ENCODE data around the gene GMFB.

GMFB gene

DNA sequence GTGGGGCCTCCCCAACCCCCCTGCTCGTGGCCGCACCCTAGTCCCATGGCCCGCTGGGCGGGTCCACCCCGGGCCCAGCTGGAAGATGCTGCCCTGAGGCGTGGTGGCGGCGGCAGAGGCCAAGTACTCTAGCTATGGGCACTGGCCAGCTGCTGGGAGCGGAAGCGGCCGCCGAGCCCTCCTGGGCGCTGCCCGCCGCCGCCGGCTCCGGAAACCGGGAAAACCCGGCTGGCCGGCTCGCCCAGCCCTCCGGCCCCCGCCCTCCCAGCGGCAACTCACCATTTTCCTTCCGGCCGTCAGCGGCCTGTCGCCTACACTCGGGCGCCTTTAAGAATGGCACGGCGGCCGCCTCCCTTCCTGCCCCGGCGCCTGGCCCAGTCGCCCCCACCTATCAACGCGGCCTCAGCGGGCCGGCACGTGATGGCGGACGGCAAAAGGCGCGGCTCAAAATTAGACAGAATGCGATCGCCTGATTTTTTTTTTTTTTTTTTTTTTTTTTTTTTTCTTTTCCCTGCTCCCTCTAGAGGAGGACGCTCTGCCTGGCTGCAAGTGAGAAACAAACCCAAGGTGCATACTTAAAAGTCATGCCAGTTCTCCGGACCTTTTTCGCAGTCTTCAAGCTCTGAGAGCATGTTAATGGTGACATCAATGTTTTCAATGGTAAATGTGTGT, at the start of gene GMFB:
Gene GMFB (minus strand): TSS at position 335 of the 672 bp plus-strand sequence. CDS start 53 bp downstream, at position 282.
- peak; percentile 4 for DNase-seq

DNA sequence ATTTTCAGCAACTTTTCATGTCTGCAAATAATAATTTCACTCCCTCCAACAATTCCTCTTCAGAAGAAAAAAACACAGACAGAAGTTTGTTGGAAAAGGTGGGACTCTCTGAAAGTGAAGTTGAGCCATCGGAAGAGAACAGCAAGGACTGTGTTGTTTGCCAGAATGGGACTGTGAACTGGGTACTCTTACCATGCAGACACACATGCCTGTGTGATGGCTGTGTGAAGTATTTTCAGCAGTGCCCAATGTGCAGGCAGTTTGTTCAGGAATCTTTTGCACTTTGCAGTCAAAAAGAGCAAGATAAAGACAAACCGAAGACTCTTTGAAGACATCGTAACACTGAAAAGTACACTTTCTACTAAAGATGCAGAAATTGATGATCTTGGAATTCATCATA, 49.3 kb upstream of the GMFB start:
- DNase-seq: no peak

DNA sequence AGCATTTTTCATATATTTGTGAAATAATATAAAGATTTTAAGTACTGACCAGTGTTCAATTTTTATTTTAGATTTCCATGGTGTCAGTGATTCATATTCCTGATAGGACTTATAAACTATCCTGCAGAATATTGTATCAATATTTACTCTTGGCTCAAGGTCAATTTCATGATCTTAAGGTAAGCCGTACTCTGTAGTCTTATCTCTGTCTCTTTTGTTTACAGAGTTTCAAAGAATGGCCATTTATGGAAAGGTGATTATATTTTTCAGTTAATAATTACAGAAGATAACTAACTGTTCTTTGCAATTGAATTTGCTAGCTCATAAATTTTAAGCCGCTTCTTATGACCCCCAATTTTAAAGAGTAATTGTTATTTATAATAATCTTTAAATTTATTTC, 48.9 kb upstream of the GMFB start:
- DNase-seq: no peak

DNA sequence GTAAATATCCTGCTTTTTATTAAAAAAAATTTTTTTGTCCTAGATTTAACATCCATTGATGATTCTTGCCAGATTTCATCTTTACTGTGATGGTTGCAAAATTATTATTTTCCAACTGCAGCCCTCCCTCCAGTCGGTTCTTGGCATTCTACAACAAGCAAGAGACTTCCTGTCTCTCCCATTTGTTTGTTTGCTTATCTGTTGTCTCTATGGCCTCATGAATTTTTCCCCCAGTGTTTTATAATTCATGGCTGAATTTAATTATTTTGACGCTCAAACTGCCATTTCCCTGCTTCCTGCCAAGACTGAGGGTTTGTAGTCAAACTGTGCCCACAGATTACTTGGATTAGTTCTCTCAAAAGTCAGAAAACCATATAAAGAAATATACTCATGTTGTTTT, 46.9 kb upstream of the GMFB start:
- DNase-seq: no peak

DNA sequence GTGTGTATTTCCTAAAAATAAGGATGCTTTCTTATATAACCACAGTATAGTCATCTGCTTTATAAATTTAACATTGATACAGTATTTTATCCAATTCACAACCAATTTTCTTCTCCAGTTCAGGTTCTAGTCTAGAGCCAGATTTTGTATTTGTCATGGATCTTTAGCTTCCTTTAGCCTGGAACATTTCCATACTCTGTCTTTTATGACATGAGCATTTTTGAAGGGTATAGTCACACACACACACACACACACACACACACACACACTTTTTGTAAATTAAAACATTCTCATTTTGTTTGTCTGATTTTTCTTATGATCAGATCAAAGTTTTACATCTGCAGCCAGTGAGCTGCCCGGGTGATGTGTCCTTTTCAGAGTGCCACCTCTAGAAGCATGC, 46.3 kb upstream of the GMFB start:
- no peak for DNase-seq

DNA sequence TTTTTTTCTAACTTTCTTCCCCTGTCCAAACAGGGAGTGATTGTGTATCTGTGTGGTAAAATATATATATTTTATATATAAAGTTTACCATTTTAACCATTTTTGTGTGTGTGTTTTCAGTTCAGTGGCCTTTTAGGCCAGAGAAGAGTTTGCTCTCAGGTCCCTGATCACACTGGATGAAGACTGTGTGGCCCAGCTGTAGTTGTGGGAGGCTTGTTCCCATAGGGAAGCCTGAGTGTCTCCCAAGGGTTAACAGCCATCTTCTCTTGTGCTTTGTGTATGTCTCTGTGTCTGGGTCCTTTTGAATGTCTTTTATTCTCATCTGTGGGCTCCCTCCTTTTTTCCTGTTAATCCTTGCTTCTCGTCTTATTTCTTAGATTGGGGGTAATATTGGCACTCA, 44.3 kb upstream of the GMFB start:
- DNase-seq: no peak

DNA sequence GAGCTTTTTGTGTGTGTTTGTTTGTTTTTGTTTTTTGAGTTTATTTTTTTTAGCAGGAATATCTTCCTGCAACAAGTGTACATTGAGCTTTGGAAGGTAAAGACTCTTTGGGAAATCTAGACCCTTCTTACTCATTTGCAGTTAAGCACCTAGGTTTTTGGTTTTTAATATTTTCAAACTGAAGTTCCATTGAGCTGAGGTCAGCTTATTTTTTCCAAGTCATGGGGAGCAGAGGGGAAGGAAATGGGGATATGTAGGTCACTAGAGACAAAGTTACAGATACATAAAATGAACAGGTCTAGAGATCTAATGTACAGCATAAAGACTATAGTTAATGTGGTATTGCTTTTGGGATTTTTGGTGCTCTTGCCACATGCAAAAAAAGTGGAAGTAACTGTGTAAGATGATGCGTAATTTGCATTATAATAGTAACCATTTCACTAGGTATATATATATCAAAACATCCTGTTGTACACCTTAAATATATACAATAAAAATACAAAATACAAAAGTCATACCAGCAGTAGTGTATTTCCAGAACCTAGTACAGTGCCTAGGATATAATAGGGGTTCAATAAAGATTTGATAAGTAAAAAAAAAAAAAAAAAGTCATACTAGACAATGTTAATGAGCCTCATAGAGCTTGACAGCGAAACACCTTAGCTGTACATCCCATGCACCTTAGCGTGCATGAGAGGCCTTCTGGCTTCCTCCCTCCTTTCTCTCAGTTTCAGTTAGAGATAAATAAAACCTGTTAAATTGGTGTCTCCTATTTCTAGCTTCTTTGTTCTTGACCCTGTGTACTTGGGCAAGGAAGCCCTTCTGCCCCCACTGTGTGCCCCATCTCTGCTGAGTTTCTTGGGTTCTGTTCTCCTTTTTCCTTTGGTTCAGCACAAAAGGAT, 43.6 kb upstream of the GMFB start:
- no peak for DNase-seq

DNA sequence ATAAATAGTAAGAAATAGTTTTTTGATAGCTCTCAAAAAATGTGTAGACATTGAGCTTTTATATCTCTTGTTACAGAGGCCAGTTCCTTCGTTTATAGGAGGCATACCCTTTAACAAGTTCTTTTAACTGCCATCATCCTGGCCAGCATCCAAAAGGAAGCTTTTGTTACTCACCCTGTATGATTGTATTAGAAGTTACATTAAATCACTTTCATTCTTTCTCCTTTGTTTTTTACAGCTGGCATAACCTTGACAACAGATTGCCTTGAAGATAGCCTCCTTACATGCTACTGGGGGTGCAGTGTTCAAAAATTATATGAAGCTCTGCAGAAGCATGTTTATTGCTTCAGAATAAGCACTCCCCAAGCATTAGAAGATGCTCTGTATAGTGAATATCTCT, 41.0 kb upstream of the GMFB start:
- no peak for DNase-seq

DNA sequence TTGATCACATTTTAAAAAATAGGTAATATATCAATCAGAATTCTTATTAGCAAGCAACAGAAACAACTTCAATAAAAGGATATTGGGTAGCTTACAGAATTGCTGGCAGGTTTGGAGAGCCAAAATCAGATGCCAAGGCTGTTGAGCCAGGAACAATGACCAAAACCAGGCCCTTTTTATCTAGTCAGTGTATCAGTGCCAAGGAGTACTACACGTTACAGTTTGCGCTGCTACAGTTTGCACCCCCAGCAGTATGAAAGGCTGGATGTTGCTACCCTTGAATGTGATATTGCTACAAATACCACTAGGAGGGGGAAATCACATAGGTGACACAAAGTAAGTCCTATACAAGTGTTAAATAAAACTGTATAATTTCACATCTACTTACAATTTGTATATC, 40.2 kb upstream of the GMFB start:
- DNase-seq: no peak

DNA sequence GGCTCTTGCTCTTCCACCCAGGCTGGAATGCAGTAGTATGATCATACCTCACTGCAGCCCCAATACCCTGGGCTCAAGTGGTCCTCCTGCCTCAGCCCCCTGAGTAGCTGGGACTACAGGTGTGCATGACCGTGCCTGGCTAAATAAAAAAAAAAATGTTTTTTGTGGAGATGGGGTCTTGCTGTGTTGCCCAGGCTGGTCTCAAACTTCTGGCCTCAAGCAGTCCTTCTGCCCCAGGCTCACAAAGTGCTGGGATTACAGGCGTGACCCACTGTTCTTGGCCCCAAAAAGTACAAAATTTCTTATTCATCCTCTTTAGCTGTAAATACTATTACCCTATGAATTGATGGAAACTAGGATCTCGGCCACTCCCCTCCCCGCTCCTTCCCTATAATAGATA, 35.6 kb upstream of the GMFB start:
- DNase-seq: no peak

DNA sequence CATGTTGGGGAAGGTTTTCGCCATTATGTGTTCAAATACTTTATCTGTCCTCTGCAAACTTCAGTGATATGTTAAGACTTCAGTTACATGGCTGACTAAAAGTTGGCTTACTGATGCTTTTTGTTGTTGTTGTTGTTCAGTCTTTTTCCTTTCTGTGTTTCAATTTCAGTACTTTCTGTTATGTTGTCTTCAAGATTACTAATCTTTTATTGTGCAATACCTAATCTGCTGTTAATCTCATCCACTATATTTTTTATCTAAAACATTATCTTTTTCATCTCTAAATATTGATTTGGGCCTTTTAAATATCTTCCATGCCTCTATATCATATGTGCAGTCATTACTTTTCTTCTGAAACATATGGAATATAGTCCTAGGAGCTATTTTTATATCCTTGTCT, 27.9 kb upstream of the GMFB start:
- no peak for DNase-seq

DNA sequence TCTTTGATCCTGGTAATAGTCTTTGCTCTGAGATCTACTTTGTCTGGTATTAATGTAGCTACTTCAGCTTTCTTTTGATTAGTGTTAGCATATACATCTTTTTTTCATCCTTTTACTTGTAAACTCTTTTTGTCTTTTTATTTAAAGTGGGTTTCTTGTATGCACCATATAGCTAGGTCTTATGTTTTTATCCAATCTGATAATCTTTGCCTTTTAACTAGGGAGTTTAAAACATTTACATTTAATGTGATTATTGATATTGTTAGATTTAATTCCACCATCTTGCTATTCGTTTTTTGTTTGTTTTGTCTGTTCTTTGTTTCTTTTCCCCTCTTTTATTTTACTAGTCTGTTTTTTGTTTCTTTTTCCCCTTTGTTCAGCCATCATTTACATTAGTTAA, 26.9 kb upstream of the GMFB start:
- no peak for DNase-seq

DNA sequence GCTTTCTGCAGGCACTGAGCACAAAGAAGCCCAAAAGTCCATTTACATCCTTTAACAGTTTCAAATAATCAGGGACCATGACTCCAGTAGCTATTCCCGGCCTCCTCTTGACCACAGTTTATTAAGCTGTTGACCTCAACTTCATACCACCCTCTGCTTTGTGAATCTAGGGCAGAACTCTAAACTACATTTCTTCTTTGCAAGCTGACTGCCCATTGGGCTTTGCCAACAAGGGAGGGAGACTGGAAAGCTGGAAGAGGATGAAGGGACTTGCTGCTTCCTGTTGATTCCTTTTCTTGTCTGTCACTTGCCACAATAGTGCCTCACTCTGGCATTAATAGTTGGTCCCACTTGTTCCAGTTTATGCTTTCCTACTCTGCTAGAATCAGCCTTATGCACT, 23.6 kb upstream of the GMFB start:
- no peak for DNase-seq

DNA sequence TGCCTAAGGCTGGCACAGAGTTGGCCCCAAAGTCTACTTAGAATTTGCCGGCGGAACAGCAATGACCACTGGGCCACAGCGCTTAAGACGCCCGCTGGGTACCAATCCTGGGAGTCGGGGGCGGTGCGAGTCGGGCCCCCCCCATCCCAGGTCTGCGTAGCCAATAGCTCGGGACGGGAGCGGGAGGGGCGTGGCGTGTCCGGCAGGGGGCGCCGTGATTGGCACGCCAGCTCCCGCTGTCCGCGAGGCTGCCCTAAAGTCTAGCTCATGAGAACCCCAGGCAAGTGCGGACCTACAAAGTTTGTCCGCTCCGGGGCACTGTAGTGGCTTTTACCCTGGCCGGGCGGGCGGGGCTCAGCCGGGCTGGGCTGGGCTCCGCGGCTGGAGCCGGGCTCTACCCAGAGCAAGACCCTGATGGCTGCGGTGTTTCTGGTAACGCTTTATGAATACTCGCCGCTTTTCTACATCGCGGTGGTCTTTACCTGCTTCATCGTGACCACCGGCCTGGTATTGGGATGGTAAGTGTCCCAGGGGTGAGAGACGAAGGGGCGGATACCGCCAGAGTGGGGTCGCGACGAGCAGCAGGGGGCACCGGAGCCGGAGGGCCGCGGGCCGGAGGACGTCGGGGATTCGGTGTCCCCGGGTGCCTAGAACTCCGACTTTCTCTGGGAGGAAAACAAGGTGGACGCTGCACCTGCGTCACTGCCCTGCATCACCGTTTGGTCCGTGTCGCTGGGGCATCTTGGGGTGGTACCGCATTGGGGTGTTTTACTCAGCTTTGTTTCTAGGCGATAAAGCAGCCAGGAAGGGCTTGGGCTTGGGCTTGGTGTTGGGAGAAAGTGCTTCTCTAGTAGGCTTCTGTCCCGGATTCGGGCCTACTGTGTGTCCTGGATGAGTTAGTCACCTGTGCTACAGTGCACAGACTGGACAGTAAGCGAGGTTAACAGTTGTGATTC, 21.0 kb upstream of the GMFB start, which contains the start of gene CGRRF1:
Gene CGRRF1 (plus strand): TSS at position 361 of the 956 bp plus-strand sequence. CDS start 54 bp downstream, at position 415.
- DNase-seq: peak; percentile 70

DNA sequence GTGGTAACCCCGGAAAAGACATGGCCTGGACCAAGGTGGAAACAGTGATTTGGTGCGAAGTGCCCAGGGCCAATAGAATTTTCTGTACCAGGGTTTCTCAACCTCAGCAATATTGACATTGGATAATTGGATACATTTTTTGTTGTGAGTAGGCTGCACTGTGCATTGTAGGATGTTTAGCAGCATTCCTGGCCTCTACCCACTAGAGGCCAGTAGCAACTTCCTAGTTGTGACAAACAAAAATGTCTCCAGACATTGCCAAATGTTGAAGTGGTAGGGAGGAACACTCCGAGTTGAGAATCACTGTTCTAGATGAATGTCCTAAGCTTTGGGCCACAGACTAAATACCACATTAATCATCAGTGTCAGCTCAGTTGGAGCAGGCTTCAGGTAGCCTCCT, 14.7 kb upstream of the GMFB start:
- no peak for DNase-seq

DNA sequence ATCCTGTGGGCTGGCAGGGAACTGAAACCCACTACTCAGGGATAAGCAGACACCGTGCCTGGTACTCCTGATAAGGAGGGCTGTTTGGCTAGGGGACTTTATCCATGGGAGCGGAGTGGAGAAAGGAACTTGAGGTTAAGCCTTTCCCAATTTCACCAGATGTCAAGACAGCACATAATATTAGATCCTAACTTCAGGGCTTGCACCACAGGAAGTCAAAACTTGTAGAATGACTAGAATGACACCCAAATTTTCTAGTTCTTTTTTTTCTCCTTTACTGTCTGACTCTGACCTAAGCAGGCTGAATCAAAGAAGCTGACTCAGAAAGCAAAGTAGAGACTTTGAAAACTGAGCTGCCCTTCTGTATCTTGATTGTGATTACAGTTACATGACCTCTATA, 13.8 kb upstream of the GMFB start:
- peak; percentile 7 for DNase-seq

DNA sequence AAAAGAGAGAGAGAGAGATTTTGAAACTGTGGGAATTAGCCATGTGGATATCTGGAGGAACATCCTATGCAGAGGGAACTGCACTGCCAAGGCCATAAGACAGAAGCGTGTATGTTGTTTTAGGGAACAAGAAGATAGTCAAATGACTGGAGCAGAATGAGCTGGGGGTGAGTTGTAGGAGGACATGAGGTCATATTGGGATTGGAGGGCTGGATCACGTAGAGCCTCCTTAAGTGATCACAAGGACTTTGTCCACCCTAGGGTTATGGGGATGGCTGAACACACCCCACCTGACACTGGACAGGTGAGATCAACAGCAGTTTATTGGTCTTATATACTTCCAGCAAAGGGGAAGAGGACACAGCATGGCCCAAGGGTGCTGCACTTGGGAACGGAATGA, 12.7 kb upstream of the GMFB start:
- no peak for DNase-seq

DNA sequence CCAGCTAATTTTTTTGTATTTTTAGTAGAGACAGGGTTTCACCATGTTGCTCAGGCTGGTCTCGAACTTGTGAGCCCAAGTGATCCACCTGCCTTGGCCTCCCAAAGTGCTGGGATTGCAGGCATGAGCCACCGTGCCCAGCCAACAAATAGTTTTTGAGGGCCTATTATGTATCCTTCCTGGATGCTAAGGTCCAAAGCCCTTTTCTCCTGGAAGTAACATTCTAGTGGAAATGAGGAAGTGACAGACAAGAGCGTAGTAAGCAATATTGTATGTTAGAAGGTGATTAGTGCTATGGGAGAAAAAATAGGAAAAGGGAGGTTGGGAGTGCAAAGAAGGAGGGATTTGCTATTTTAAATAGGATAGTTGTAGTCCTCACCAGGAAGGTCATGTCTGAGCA, 12.0 kb upstream of the GMFB start:
- no peak for DNase-seq

DNA sequence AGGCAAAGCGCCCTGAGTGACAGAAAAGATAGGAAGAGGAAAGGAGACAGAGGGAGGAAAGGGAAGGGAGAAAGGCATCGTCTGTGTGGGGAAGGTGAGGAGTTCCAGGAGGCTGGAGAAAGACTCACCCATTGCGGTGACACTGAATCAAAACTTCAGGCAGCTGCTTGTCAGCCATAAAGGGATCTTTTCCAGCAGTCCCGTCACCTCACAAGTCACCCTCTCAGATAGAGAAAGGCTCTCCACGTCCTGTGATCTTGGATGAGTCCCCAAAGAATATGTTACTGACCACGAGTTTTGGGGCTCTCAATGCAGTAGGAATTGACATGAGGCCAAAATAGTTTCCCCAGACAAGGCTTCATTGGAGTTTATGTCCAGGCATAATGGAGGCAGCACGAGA, 9.8 kb upstream of the GMFB start:
- DNase-seq: no peak

DNA sequence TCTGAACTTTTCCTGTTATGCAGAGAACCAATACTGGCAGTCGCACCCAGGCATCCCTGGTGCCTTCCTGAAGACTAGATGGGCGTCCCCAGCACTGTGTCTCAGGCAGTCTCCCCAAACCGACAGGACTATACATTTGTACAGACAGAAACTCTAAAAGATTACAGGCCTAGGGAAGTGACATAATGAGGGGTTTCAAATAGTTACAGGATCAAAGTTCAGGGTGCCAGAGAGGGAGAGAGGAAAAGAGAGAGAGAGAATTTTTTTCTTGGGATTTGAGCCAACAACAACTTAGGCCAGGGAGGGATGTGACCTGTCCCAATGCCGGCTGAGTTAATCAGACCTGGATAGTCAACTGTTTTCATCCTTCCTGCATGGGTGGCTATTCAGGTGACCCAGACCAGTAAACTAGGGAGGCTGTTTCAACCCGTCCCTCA, 9.3 kb upstream of the GMFB start:
- no peak for DNase-seq

DNA sequence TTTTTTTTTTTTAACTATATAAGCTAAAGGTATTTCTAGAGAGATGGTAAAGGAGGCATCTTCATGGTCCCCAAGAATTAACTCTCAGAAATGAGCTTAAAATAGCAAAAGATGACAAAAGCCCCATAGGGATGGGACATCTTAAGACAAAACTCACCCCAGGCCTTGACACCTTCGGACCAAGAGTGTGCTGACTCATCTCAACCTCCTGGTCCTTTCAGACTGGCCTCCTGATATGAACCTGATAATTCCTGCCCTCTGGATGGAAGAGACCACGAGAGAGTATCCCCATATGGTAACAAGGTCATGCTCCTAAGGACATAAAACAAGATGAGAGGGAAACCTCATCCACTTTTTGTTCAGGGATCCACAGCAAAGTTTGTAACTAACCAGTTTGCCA, 8.4 kb upstream of the GMFB start:
- no peak for DNase-seq

DNA sequence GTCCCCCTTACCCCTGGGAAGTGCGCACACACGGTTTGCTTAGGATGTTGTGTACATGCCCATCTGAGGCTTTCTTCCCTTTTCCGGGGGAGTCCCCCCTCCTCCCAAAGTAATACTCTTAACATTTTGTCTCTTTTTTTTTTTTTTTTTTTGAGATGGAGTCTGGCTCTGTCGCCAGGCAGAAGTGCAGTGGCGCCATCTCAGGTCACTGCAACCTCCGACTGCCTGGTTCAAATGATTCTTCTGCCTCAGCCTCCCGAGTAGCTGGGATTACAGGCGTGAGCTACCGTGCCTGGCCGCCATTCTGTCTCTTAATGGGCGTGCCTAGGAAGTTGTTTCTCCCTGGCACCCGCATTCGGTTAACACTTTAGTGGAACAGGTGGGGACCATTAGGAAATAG, 4.5 kb upstream of the GMFB start:
- no peak for DNase-seq

Data from SIG-M5 (cell line).